DND-41 (cell line): ENCODE data around the gene VSIG8.

ENCODE experiments used
- EZH2 ChIP-seq: IDR thresholded peaks from 3 replicates; pipeline ENCODE4 v1.6.1; 2012; ENCODE audit warnings: borderline replicate concordance, low read depth, mild to moderate bottlenecking, moderate library complexity, low read length, inconsistent platforms; ENCODE audit not compliant: severe bottlenecking
- TF ChIP-seq, protein P1 (sequence below): IDR thresholded peaks from 2 replicates; pipeline ENCODE4 v1.5.1; 2012; ENCODE audit warnings: borderline replicate concordance, low read length, moderate library complexity, mild to moderate bottlenecking; ENCODE audit not compliant: poor library complexity, severe bottlenecking; ENCODE audit errors: extremely low read depth

DNA sequence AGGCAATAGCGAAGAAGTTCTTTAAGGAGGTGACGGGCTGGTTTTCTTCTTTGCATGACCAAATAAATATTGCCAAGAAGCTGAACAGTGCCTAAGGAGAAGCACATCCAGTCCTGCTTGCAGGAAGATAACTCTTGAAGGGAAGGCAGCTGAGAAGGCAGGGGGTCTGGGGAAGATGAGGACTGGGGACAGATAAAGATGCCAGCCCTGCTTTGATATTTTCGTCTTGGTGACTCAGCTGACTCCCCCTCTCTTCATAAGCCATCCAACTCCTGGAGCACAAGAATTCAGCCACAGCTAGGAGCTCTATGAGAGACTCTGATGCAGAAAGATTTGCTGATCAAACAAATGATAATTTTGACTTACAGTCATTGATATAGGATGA lies 34.1 kb upstream of the VSIG8 start:
- no peak for TF ChIP-seq EZH2
- TF ChIP-seq, protein P1, sequence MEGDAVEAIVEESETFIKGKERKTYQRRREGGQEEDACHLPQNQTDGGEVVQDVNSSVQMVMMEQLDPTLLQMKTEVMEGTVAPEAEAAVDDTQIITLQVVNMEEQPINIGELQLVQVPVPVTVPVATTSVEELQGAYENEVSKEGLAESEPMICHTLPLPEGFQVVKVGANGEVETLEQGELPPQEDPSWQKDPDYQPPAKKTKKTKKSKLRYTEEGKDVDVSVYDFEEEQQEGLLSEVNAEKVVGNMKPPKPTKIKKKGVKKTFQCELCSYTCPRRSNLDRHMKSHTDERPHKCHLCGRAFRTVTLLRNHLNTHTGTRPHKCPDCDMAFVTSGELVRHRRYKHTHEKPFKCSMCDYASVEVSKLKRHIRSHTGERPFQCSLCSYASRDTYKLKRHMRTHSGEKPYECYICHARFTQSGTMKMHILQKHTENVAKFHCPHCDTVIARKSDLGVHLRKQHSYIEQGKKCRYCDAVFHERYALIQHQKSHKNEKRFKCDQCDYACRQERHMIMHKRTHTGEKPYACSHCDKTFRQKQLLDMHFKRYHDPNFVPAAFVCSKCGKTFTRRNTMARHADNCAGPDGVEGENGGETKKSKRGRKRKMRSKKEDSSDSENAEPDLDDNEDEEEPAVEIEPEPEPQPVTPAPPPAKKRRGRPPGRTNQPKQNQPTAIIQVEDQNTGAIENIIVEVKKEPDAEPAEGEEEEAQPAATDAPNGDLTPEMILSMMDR = no peak
